HepG2 (cell line): Measurements from ENCODE around the gene KRT1.

Experiments used
- GABPA ChIP-seq, 2 experiments: IDR thresholded peaks; 2 replicates each; pipeline ENCODE4 v1.6.1; 2011 to 2016; ENCODE audit warnings: low read depth in 2 of 2, low read length in 1 of 2, missing biosample characterization in 1 of 2, missing genetic modification characterization in 1 of 2
- GTF2F1 ChIP-seq: fragments of 150-350 bp; IDR thresholded peaks from 2 replicates; pipeline ENCODE4 v1.6.1; 2014; ENCODE audit warnings: low read length
- HNRNPK ChIP-seq: fragments of 200-400 bp; formaldehyde crosslinking; IDR thresholded peaks from 2 replicates; pipeline ENCODE4 v1.6.1; 2018; ENCODE audit warnings: low read length, low read depth, moderate library complexity, mild to moderate bottlenecking; ENCODE audit not compliant: poor library complexity, severe bottlenecking
- ISL2 ChIP-seq: sonication (generic); formaldehyde crosslinking; IDR thresholded peaks from 2 replicates; pipeline ENCODE4 v1.5.0; 2020; ENCODE audit warnings: missing genetic modification reagents
- RBM22 ChIP-seq: fragments of 200-400 bp; formaldehyde crosslinking; optimal IDR thresholded peaks from 2 replicates; pipeline ENCODE3; 2017; ENCODE audit warnings: mild to moderate bottlenecking, low read length, moderate library complexity
- RFXANK ChIP-seq: IDR thresholded peaks from 2 replicates; pipeline ENCODE4 v1.6.1; 2016
- ZBTB8A ChIP-seq: sonication (generic); formaldehyde crosslinking; IDR thresholded peaks from 2 replicates; pipeline ENCODE4 v1.4.0; 2020; ENCODE audit warnings: mild to moderate bottlenecking, low read depth, missing genetic modification reagents, borderline replicate concordance
- ZNF207 ChIP-seq: fragments of 450-650 bp; IDR thresholded peaks from 2 replicates; pipeline ENCODE4 v1.6.1; 2016; ENCODE audit warnings: antibody characterized with exemption, borderline replicate concordance
- ZNF253 ChIP-seq: sonication (generic); formaldehyde crosslinking; IDR thresholded peaks from 2 replicates; pipeline ENCODE4 v1.8.0; 2022; ENCODE audit warnings: mild to moderate bottlenecking, missing genetic modification reagents, borderline replicate concordance
- TF ChIP-seq, protein P1 (sequence below): sonication (generic); formaldehyde crosslinking; IDR thresholded peaks from 2 replicates; pipeline ENCODE4 v1.5.0; 2020; ENCODE audit warnings: mild to moderate bottlenecking, missing genetic modification reagents, moderate library complexity

DNA sequence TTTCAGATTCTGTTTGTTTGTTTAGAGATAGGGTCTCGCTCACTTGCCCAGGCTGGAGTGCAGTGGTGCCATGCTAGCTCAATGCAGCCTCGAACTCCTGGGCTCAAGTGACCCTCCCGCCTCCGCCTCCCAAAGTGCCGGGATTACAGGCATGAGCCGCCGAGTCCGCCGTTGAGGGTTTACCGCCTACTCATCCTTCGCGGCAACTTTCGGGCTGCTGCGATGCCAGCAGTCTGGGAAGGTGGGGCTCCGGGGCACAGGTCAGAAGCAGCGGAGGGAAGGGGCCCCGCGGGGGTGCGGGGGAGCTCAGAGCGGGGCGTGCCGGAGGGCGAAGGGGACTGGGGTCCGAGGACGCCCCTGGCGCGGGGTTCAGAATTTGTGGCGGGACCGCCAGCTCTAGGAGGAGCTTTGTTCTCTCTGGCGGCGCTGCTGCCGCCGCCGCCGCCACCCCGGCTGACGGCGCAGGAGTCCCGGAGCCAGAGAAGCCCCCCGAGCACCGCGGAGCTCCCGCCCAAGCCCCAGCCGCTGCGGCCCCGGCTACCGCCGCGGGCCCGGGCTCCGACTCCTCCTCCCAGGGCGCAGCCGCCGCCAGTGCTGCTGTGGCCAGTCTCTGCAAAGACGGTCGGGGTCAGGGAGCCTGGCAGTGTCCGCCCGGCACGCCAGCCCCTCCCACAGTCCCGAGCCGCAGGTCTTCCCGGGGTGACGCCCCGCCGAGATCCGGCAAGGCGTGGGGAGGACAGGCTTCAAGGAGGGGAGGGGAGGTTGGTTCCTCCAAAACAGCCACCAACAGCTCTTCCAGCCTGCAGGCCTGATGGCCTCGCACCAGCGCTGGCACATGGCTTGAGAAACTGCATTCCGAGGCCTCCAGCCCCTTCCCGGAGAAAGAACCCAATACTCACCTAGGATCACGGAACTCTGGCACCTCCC lies 34.0 kb upstream of the KRT1 start:
- TF ChIP-seq GABPA (IDR thresholded peaks at IDR 0.05; ENCODE audit: low read depth, low read length) = no peak
- TF ChIP-seq GABPA (CRISPR knock-in tag; IDR thresholded peaks at IDR 0.05; ENCODE audit: low read depth) = no peak
- no peak for TF ChIP-seq RBM22
- TF ChIP-seq RFXANK = no peak
- TF ChIP-seq, protein P1, sequence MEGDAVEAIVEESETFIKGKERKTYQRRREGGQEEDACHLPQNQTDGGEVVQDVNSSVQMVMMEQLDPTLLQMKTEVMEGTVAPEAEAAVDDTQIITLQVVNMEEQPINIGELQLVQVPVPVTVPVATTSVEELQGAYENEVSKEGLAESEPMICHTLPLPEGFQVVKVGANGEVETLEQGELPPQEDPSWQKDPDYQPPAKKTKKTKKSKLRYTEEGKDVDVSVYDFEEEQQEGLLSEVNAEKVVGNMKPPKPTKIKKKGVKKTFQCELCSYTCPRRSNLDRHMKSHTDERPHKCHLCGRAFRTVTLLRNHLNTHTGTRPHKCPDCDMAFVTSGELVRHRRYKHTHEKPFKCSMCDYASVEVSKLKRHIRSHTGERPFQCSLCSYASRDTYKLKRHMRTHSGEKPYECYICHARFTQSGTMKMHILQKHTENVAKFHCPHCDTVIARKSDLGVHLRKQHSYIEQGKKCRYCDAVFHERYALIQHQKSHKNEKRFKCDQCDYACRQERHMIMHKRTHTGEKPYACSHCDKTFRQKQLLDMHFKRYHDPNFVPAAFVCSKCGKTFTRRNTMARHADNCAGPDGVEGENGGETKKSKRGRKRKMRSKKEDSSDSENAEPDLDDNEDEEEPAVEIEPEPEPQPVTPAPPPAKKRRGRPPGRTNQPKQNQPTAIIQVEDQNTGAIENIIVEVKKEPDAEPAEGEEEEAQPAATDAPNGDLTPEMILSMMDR (CRISPR knock-in tag) = no peak
- TF ChIP-seq ISL2 (CRISPR knock-in tag) = no peak
- TF ChIP-seq HNRNPK = no peak
- TF ChIP-seq ZNF207 = no peak
- no peak for TF ChIP-seq ZNF253
- TF ChIP-seq GTF2F1 = no peak
- TF ChIP-seq ZBTB8A (CRISPR knock-in tag) = no peak
